B cell (primary cell): ENCODE results near the gene NCCRP1. TPM values are rescaled to one million over a fixed set of nuclear protein-coding genes. Genes with fewer than 3 reads are reported as not detected.

Source experiments
- ATAC-seq: fragments of 200-7000 bp; cut with Tn5 transposase; one replicate; pipeline ENCODE4 v1.10.0; 2021; ENCODE audit warnings: low read depth, mild to moderate bottlenecking, moderate number of reproducible peaks, moderate library complexity
- CTCF ChIA-PET: fragments of 350-600 bp; sonication (Branson Sonifier 250); formaldehyde crosslinking; loops from one replicate; lab custom pipeline; 2021; ENCODE audit warnings: antibody characterized with exemption, inconsistent platforms; lab: Charles Lee
- POLR2A ChIA-PET: fragments of 350-600 bp; sonication (Branson Sonifier 250); formaldehyde crosslinking; loops from one replicate; lab custom pipeline; 2021; ENCODE audit warnings: antibody characterized with exemption; lab: Charles Lee
- DNase-seq: peaks from one replicate; pipeline ENCODE4 v3.0.0; 2013
- H2AFZ ChIP-seq: 2 replicates; pipeline ENCODE4 v1.6.1; 2012; ENCODE audit warnings: mild to moderate bottlenecking, low read depth, low read length; ENCODE audit not compliant: insufficient read depth, poor library complexity, severe bottlenecking
- H3K27ac ChIP-seq, 2 donors: 1 replicate in 1 of 2; 2 replicates in 1 of 2; pipeline ENCODE4 v1.5.1; 2012 to 2013; ENCODE audit warnings: low read length in 2 of 2, mild to moderate bottlenecking in 2 of 2, moderate library complexity in 1 of 2
- H3K27me3 ChIP-seq, 4 experiments: fragments of 200-600 bp in 1 of 4; sonication (generic) in 1 of 4; replicated peaks in 1 of 4; 1 replicate in 2 of 4; 2 replicates in 2 of 4; pipeline versions ENCODE4 v1.6.1 to v1.7.0; 2013 to 2016; ENCODE audit warnings: low read length in 3 of 4, mild to moderate bottlenecking in 2 of 4, mixed read lengths in 1 of 4, moderate library complexity in 1 of 4; ENCODE audit not compliant: insufficient read depth in 4 of 4, control insufficient read depth in 3 of 4; ENCODE audit errors: control extremely low read depth in 1 of 4
- H3K36me3 ChIP-seq, 2 experiments: replicated peaks in 1 of 2; 1 replicate in 1 of 2; 2 replicates in 1 of 2; pipeline versions ENCODE4 v1.6.1 to v1.7.1; 2013; ENCODE audit warnings: low read length in 1 of 2; ENCODE audit not compliant: insufficient read depth in 2 of 2, control insufficient read depth in 1 of 2; ENCODE audit errors: control extremely low read depth in 1 of 2, extremely low read depth in 1 of 2
- H3K4me1 ChIP-seq, 2 donors: fragments of 200-600 bp in 1 of 2; sonication (generic) in 1 of 2; 1 replicate in 1 of 2; 2 replicates in 1 of 2; pipeline versions ENCODE4 v1.5.1 to v1.6.1; 2013 to 2017; ENCODE audit warnings: low read length in 2 of 2; ENCODE audit not compliant: control insufficient read depth in 2 of 2, insufficient read depth in 2 of 2
- H3K4me2 ChIP-seq: replicated peaks from 2 replicates; pipeline ENCODE3; 2012; ENCODE audit warnings: mild to moderate bottlenecking, low read depth, low read length; ENCODE audit not compliant: poor library complexity, severe bottlenecking
- H3K4me3 ChIP-seq, 5 experiments: fragments of 200-600 bp in 1 of 5; sonication (generic) in 1 of 5; 1 replicate in 3 of 5; 2 replicates in 2 of 5; pipeline versions ENCODE4 v1.5.1 to v1.7.0; 2011 to 2016; ENCODE audit warnings: low read length in 4 of 5, mild to moderate bottlenecking in 4 of 5, low read depth in 2 of 5, control low read depth in 1 of 5, moderate library complexity in 1 of 5; ENCODE audit not compliant: insufficient read depth in 1 of 5; ENCODE audit errors: control extremely low read depth in 1 of 5, extremely low read depth in 1 of 5
- H3K79me2 ChIP-seq: fragments of 200-600 bp; sonication (generic); one replicate; pipeline ENCODE4 v1.6.0; 2016; ENCODE audit warnings: low read length; ENCODE audit not compliant: control insufficient read depth, insufficient read depth
- H3K9ac ChIP-seq: fragments of 200-600 bp; sonication (generic); 2 replicates; pipeline ENCODE4 v1.6.1; 2017; ENCODE audit warnings: mild to moderate bottlenecking, low read length, moderate library complexity
- H3K9me3 ChIP-seq, 3 donors: one replicate each; pipeline versions ENCODE4 v1.6.1 to v1.7.1; 2013; ENCODE audit warnings: low read length in 2 of 3; ENCODE audit not compliant: control insufficient read depth in 2 of 3, insufficient read depth in 1 of 3; ENCODE audit errors: control extremely low read depth in 1 of 3
- H4K20me1 ChIP-seq: 2 replicates; pipeline ENCODE4 v1.6.0; 2012; ENCODE audit warnings: mild to moderate bottlenecking, low read length; ENCODE audit not compliant: insufficient read depth, control insufficient read depth, poor library complexity, severe bottlenecking
- H3K27ac Mint-ChIP-seq: one replicate; pipeline ENCODE4 v1.8.0; 2021; ENCODE audit warnings: mixed read lengths
- H3K27me3 Mint-ChIP-seq: one replicate; pipeline ENCODE4 v1.8.0; 2021; ENCODE audit warnings: mixed read lengths
- H3K4me1 Mint-ChIP-seq: one replicate; pipeline ENCODE4 v1.8.0; 2021; ENCODE audit warnings: mixed read lengths
- H3K4me3 Mint-ChIP-seq: one replicate; pipeline ENCODE4 v1.8.0; 2021; ENCODE audit warnings: mixed read lengths
- H3K9me3 Mint-ChIP-seq: one replicate; pipeline ENCODE4 v1.8.0; 2022; ENCODE audit warnings: mixed read lengths; ENCODE audit not compliant: insufficient read depth
- CTCF ChIP-seq: fragments of 200-600 bp; IDR thresholded peaks from one replicate; pipeline ENCODE4 v1.8.0; 2022; ENCODE audit warnings: antibody characterized with exemption, mild to moderate bottlenecking
- EZH2 ChIP-seq: IDR thresholded peaks from 2 replicates; pipeline ENCODE4 v1.6.1; 2012; ENCODE audit warnings: borderline replicate concordance, low read depth, mild to moderate bottlenecking, moderate library complexity, low read length; ENCODE audit not compliant: insufficient read depth, poor library complexity, severe bottlenecking
- WGBS: methylation state at CpG from one replicate; pipeline ENCODE4 v1.1.5; 2013; ENCODE audit warnings: missing lambda C conversion rate; ENCODE audit not compliant: insufficient coverage; 5-methylcytosine and 5-hydroxymethylcytosine counted together
- intact Hi-C: fragments of 100-400 bp; cut with micrococcal nuclease; formaldehyde crosslinking; loops from one replicate; pipeline ENCODE4 v1.10.0; 2022
- polyA plus RNA-seq: library from polyadenylated mRNA; depleted of rRNA; stranded (reverse); fragments of >200 nt; gene quantifications from 2 replicates; pipeline ENCODE4 v1.2.3, GENCODE V29; 2012
- total RNA-seq, 2 donors: library from RNA; stranded (reverse); fragments of 120-200 nt in 1 of 2; gene quantifications; 1 replicate in 1 of 2; 2 replicates in 1 of 2; pipeline versions ENCODE4 v1.2.3 to v1.2.4, GENCODE V29; 2013 to 2022

The NCCRP1 gene
- total and polyA plus RNA-seq, 2 donors (not counting 1 experiment from before 2014, with no cell fraction given), result 0.04 TPM; not detected in 1

DNA sequence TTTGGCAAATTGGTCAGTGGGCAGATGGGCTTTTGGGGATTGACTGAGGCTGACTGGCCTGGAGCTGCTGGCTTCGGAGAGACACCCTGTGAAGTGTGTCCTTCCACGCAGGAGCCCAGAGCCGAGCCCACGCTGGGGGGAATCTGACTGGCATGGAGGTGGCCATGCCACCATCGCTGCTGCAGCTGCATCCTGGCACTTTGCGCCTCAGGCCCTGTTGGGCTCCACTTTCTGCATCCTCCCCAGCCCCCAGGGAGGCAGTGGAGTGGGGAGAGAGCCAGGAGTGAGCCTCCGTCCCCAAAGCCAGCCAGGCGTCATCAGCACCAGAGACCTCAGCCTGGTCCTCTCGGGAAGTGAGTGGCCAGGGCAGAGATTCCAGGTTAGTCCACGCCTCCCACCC lies 17.0 kb upstream of the NCCRP1 start:
- no peaks in the 10 kb centered on the region for H3K27me3 ChIP-seq
- ChIA-PET CTCF (no interaction called here), POLR2A (no interaction called here)
- peaks cover 0 to 11% of the 10 kb centered on the region in 2 experiments for H3K36me3 ChIP-seq
- DNase-seq, result no peak
- Mint-ChIP-seq H3K4me3 (no peak overlapping the region), H3K27me3 (no peaks in the 10 kb centered on the region), H3K9me3 (no peaks in the 10 kb centered on the region), H3K27ac (peak overlapping the region; percentile 10), H3K4me1 (no peaks in the 10 kb centered on the region)
- H2AFZ ChIP-seq, result no peak overlapping the region
- H3K9me3 ChIP-seq, result no peaks in the 10 kb centered on the region
- no peaks in the 10 kb centered on the region for H4K20me1 ChIP-seq
- intact Hi-C loops, result no loop called here
- H3K27ac ChIP-seq, result no peak overlapping the region
- no peak for ATAC-seq
- H3K4me2 ChIP-seq, result no peak overlapping the region
- no peak for TF ChIP-seq EZH2
- no peak for TF ChIP-seq CTCF
- no peak overlapping the region for H3K9ac ChIP-seq
- WGBS, result 85% methylated on average over 7 of the region's 10 CpGs
- no peak overlapping the region for H3K4me3 ChIP-seq
- no peaks in the 10 kb centered on the region for H3K4me1 ChIP-seq
- no peaks in the 10 kb centered on the region for H3K79me2 ChIP-seq

DNA sequence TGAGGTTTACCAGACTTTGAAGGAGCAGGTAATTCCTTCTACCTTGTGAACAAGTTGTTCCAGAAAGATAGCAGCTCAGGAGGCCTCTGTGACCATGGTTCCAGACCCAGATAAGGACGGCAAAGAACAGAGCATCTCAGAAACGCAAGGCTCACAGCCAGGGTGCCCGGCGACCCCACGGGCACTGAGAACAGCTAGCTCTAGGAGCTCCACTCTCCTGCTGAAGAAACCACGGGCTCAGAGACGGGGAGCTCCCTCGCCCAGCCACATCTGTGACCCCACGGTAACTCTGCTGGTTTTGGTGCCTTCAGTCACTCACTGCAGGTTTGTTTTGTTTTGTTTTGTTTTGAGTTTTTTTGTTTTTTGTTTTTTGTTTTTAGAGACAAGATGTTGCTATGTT lies 16.0 kb upstream of the NCCRP1 start:
- H3K79me2 ChIP-seq, result no peaks in the 10 kb centered on the region
- DNase-seq, result no peak
- TF ChIP-seq EZH2, result no peak
- TF ChIP-seq CTCF, result no peak
- H3K27ac ChIP-seq, result no peak overlapping the region
- ChIA-PET CTCF (no interaction called here), POLR2A (no interaction called here)
- no peaks in the 10 kb centered on the region for H4K20me1 ChIP-seq
- H3K9me3 ChIP-seq, result no peaks in the 10 kb centered on the region
- 99% methylated on average over 8 of the region's 9 CpGs for WGBS
- no peaks in the 10 kb centered on the region for H3K27me3 ChIP-seq
- no peak overlapping the region for H3K9ac ChIP-seq
- intact Hi-C loops, result no loop called here
- Mint-ChIP-seq H3K9me3 (no peaks in the 10 kb centered on the region), H3K27me3 (no peaks in the 10 kb centered on the region), H3K27ac (no peak overlapping the region), H3K4me3 (no peak overlapping the region), H3K4me1 (no peaks in the 10 kb centered on the region)
- H2AFZ ChIP-seq, result no peak overlapping the region
- no peak overlapping the region for H3K4me2 ChIP-seq
- no peak overlapping the region for H3K4me3 ChIP-seq
- no peak for ATAC-seq
- H3K36me3 ChIP-seq, result peaks cover 0 to 10% of the 10 kb centered on the region in 2 experiments
- H3K4me1 ChIP-seq, result no peaks in the 10 kb centered on the region
